NCI-H524 treated with DMSO at 0.1 percent for 48 hours (cell line): ENCODE measurements around the gene FGD3.
"Not testable (repeated sequence)": the region's sequence is repeated elsewhere in the genome, so short reads cannot be mapped to it uniquely, and the experiment has no call there.

Experiments used
- DNase-seq: peaks from one replicate; lab custom pipeline; 2025; lab: John Stamatoyannopoulos, UW

Gene FGD3

DNA sequence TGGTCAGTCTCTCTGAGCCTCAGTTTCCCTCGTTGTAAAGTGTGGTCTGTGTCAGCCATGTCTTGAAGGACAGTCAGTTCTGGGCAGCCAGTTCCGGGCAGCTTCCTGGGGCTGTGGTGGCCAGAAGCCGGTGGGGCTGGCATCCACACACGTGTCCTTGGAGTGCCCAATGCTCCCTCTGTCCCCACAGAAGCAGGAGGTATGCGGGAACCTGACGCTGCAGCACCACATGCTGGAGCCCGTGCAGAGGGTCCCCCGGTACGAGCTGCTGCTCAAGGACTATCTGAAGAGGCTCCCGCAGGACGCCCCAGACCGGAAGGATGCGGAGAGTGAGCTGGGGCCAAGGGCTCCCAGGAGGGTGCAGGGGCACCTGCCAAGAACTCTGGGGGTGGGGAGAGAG lies 62.7 kb downstream of the FGD3 start:
- DNase-seq, result no peak

DNA sequence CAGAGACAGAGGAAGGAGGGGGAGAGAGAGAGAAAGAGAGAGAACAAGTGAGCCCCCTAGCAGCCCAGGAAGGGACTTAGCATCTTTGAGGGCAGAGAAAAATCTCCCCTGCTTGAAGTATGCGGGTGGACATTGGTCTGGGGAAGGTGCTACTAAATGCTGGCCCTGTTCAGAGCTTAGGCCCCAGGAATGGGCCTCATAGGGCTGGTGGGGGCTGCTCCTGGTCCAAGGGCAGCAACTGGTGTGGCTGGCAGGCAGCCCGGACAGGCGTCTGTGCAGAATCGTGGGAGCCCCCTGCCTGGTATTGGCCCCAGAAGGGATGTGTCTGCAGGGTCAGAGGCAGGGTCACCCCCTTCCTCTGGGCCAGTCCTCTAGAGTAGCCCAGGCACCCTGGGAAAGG lies 63.4 kb downstream of the FGD3 start:
- no peak for DNase-seq

DNA sequence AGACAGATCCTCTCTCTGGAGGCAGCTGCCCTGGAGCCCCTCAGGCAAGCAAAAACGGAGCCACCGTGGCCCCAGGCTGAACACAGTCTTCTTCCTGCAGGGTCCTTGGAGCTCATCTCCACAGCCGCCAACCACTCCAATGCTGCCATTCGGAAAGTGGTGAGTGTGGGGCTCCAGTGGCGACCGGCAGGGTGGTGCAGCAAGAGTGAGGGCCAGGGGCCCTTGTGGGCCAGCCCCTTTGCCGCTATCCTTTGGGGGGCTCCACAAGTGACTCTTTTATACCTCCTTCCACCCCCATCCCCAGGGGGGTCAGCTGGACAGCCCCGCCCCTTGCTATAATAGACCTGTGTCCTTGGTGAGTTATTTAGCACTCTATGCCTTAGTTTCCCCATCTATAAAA lies 63.8 kb downstream of the FGD3 start:
- DNase-seq, result no peak

DNA sequence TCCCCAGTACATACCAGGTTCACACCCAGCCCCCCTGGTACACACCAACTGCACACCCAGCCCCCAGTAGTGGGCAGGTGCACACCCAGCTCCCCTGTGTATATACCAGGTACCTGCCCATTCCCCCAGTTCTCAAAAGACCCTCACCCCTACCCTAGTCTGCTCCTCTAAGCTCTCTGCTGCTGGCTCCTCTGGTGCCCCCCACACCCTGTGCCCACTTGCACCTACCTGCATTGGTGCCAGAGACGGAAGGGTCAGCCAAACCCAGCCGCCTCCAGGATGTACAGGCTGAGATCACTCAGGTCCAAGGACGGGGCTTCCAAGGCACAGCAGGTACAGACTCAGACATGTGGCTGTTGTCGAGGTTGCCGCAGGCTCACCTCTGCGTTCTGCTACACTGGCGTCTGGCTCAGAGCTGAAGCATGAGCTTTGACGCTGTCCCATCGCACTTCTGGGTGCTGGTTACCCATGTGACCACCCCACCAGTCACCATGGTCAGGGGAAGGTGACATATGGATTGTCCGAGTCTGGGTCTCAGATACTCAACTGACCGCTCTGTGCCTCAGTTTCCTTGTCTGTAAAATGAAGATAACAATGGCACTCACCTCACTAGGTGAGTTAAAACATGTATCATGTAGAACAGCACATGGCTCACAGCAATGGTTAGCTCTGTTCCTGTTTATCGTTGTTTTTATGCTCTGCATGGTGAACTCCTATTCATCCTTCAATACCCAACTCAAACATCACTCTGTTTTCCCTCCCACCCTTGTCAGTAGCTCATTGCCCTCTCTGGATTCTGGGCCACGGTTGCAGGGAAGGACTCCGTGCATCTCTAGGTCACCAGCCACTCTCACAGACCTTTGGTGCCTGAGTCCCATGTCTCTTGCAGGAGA lies 65.9 kb downstream of the FGD3 start:
- DNase-seq, result no peak

DNA sequence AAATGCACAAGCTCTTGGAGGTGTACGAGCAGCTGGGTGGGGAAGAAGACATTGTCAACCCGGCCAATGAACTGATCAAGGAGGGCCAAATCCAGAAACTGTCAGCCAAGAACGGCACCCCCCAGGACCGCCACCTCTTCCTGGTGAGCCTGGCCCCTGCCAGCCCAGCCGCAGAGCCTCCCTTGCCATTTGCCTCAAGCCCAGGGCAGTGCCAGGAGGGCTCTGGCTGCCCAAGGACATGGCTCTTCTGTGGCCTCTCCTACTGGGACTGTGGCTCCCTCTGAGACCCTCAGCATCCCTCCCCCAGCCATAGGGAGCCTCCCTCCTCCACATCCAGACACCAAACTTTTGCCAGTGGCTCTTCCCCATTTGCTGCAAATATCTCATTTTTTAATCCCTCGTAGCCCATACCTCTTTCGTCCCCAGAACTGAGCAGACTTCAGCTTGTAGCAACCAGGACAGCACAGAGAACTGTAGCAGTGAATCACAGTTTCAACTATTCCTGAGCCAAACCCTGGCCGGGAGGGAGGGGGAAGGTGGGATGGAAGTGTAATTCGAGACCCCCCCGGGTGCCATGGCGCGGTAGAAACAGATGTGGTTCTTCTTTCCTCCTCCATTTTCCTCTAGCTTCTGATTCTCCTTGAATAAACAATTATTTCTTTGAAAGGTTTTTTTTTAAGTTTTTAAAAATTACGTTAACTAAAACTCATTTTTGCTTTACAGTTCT lies 66.7 kb downstream of the FGD3 start:
- no peak for DNase-seq

DNA sequence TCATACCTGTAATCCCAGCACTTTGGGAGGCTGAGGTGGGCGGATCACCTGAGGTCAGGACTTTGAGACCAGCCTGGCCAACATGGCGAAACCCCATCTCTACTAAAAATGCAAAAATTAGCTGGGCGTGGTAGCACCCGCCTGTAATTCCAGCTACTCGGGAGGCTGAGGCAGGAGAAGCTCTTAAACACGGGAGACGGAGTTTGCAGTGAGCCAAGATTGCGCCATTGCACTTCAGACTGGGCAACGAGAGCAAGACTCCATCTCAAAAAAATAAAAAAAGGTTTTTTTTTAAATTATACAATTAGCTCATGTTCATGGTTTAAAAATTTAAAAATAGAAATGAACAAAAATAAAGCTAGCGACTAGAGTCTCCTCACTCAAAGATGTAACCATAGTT lies 67.9 kb downstream of the FGD3 start:
- DNase-seq, result not testable (repeated sequence)

DNA sequence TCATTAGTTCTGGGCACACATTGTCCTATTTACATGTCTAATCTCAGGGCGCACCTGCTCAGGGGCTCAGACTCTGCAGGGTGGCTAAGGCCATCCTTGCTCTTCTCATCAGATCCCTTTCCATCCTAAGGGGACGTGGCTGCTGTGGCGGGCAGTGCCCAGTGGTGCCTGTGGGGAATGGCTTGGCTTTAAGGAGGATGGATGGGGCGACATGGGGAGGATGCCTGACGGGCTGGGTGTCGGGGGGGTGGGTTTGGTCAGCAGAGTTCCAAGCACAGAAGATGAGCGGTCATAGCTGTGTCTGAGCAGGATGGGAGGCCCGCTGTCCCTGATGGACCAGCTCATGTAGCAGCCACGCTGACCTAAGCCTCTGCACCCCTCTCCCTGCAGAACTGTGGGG lies 70.3 kb downstream of the FGD3 start:
- no peak for DNase-seq

DNA sequence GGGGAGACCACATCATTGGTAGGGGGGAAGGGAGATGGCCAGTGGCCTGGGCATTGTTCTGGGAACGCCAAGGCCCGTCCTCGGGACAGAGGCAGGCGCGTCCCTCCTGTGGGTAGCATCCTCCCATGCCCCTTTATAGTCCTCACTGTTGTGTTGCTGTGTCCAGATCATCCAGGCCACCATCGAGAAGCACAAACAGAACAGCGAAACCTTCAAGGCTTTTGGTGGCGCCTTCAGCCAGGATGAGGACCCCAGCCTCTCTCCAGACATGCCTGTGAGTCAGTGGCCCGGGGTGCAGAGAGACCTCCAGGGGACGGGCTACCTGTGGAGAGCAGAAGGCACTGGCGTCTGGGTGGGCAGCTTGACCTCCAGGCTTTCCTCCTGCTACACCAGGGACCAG lies 72.8 kb downstream of the FGD3 start:
- DNase-seq, result no peak

DNA sequence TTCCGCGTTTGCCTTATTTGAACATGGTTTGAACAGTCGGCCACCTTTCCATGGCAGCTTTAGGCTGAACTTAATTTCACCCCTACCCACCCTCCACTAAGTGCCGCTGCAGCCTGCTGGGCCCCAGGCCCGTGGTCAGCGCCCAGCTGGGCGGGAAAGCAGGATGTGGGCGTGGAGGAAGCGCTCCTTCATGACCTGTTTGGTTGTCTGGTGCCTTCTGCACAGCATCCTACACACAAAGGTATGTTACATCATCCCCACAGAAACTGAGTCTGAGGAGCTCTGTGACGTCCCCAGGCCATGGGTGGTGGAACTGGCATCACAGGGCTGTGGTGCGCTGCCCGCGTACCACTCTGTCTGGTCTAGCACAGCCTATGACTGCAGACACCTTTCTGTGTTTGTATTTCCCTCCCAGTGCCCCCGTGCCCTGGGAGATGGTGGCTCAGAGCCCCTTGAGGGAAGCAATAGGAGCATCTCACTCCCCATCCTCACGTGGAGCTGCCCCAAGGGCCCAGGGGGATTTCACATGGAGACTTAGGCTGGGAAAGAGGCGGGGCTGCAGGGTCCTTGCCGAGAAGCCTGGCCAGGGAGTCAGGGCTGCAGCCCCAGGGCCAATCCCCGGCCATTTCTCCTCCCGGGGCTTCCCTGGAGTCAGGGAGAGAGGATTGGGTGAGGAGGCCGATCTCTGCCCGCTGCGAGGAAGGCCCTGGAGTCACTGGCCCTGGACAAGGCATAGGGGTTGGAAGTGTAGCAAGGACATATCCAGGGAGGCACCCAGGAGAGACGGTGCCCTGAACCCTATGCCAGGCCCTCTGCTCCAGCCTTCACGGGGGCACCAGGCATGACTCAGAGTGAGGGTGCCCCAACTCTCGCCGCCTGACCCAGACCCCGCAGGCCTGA lies 73.7 kb downstream of the FGD3 start:
- no peak for DNase-seq

DNA sequence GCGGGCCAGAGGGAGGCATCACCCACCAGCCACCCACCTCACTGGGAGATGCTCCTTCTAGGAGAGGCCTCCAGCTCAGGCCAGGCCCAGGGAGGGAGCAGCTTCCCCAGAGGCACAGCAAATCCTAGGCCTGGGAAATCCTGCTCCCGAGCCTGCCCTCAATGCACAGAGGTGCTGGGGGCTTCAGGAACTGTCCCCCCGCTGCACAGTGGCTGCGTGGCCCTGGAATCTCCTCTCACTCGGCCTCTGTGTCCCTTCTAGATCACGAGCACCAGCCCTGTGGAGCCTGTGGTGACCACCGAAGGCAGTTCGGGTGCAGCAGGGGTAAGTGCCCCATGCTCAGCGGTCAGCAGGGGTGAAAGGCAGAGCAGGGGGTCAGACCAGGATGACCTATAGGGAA lies 74.7 kb downstream of the FGD3 start:
- DNase-seq, result no peak

DNA sequence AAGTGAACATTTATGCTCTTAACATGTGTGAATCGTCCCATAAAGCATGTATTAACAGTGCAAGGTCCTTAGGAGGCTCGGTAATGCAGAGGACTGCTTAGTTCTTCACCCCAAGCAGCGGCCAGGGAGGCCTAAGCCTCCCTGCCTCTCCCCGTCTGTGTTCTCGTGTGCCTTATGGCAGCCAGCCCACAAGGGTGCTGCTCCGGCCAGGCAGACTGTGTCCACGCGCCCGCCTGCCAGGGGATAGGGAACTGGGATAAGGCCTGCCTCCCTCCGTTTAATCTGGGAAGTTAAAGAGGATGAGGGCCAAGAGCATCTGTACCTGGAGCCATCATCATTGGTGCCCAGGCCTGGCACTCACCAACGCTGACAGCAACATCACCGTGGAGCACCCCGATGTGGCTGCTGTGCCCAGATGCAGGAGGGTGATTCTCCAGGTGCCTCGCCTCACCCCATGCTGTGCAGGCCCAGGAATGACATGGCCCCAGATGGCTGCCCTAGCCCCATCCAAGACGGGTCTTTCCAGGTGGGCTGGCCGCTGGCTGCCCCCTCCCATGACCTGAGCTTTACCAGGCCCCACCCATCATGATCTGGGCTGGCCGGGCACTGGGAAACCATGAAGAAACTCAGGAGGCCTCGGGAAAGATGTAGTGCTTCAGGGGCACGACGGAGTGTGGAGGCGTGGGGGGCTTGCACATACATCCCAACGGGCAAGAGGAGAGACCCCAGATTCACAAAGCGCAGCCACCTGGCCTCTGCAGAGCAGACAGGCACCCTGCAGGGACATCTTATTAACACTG lies 75.6 kb downstream of the FGD3 start:
- no peak for DNase-seq

DNA sequence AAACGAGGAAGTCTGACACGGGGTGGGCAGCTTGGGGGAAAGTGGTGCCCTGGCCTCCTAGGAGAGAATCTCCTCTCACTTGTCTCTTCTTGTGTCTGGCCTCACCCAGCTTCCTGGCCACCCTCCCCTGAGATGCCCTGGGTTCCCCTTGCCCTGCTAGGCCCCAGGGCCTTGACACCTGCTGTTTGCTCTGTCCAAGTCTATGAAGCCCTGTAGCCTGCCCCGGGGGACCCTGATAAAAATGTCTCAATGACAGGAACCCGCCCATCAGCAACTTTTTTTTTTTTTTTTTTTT lies 76.1 kb downstream of the FGD3 start:
- no peak for DNase-seq

DNA sequence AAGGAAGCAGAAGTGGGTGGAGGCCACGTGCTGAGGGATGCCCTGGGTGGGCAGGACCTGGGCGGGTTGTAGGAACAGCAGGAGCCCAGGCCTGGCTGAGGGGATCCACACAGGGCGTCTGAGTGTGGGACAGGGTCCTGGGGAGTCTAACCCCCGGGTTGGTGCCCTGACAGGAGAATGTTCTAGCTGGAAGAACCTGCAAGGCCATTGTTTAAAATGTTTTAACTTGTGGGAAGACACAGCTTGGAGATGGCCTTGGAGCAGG lies 77.3 kb downstream of the FGD3 start:
- DNase-seq, result no peak

DNA sequence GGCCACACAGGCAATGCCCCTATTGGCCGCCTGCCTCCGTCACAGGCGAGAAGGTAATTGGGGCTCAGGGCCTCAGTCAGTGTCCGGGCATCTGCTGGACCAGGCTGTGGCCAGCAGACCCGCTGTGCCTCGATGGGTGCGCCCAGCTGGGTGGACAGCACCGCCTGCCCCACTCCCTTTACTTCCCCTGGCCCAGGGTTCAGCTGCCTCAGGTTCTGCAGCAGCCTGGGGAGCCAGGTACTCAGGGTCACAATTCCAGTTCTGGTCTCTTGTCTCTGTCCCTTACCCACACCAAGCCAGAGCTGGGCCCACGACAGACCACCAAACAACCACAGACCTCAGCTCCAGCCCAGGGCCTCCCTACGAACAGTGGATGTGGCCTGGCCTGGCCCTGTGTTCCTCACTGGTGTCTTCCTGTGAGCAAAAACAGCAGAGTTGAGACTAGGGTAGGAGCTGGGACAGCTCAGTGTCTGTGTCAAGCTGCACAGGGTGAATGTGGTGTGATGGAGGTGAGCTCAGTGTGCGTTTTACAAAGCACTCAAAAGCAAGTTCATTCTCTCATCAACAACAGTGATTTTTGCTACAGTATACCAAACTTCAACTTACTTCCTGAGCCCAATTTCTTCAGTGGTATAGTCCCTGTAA lies 77.8 kb downstream of the FGD3 start:
- no peak for DNase-seq

DNA sequence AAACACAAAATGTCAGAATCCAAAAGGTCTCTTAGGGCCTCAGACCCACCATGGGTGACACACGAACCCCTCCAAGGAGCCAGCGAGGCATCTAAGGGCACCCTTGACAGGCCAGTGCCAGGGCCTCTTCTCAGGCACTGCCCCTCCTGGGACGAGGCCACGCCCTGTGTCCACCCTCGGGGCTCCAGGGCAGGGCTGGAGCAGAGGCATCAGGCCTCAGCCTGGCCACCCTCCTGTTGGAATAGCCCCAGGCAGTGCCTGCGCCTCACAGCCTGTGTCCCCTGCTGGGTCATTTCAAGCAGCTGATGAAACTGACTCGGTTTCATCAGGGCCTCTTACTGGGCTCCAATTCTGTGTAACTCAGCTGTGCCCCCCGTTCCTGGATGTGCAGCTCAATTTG lies 78.4 kb downstream of the FGD3 start:
- no peak for DNase-seq

DNA sequence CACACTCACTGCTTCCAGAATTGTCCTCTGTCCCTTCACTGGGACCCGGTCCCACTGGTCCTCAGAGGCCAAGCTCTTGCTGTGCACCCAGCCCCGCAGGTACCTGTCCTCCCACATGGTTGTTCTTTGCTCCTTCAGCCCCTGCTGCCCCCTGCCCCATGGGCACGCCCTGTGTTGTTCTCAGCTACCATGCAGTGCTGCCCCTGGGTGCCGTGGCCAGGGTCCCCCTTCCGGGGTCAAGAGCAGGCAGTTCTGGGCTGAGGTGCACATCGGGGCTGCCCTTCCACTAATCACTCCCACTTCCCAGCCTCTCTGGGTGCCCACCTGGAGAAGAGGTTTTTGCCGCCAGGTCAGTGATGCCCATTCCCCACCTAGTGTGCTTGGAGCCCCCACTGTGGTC lies 79.3 kb downstream of the FGD3 start:
- DNase-seq, result no peak

DNA sequence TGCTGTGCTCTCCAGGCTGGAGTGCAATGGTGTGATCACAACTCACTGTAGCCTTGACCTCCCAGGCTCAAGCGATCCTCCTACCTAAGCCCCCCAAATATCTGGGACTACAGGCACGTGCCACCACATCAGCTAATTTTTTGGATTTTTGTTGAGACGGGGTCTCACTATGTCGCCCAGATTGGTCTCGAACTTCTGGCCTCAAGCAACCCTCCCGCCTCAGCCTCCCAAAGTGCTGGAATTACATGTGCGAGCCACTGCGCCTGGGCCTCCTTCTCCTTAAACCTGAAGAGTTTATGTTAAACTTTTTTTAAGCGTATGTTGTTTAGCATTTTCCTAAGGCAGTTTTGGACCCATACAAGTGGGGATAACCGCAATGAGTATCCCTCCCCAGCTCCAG lies 80.4 kb downstream of the FGD3 start:
- no peak for DNase-seq

DNA sequence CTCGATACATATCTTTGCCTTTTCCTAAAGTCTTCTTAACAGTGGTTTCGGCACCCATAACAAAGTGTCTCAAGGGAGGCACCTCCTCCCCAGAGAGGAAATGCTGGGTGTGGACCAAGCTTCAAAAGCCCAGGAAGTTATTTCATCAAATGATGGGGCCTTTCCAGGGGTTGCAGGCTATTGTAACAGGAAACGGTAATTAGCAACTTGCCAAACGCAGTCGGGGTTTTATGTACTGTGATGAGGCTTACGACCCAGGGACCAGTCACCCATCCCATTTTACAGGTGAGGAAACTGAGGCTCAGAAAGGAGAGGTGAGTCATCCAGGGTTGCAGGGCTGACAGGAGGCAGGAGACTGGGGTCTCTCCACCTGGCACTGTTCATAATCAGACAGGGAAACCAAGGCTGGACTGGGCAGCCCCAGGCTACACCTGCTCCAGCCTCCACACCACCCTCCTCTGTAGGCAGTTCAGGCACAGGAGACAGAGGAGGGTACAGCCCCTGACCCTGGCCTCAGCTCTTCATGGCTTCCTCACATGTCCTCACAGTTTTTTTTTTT lies 81.2 kb downstream of the FGD3 start:
- DNase-seq, result no peak

DNA sequence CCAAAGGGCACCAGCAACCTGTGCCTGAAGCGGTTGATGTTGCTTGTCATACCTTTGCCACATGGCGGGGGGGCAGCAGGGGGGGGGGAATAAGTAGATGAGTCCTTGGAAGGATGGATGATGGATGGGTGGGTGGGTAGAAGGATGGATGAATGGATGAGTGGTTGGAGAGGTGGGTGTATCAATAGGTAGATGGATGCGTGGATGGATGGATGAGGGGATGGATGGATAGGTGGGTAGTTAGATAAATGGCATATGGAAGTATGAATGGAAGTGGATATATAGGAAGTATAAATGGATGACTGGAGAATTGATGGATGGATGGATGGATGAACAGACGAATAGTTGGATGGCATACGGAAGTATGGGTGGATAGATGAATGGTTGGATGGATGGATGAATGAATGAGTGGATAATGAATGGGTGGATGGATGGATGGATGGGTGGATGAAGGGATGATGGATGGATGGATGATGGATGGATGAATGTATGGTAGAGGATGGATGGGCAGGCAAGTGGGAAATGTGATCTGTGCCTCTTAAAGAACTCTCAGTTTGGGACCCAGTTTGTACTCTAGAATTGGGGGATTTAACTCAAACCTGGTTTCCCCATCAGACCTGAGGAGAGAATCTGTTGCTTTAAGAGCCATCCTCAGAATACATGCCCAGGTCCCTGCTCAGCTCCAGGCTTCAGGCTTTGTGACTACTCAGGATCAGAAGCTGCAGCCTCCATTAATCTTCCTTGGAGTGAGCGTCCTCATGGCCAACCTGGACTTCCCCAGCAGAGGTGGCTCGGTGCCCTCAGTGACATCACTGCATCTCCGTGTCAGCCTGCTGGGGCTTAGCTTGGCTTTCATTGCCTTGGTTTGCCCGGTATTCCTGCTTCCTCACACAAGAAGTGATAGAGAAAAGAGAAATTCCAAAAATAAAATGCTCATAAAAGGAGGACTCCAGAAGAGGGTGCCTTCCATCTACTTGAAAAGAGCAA lies 83.6 kb downstream of the FGD3 start:
- no peak for DNase-seq
